H1 (cell line): ENCODE results near the gene PRR3.

Source experiments
- POLR2A ChIP-seq, 2 experiments: IDR thresholded peaks; 1 replicate in 1 of 2; 2 replicates in 1 of 2; pipeline ENCODE4 v1.6.1; 2011; ENCODE audit warnings: low read depth in 2 of 2, low read length in 2 of 2, mild to moderate bottlenecking in 2 of 2; ENCODE audit errors: control extremely low read depth in 1 of 2
- TF ChIP-seq, protein P1 (sequence below), 3 experiments: IDR thresholded peaks; 1 replicate in 2 of 3; 2 replicates in 1 of 3; pipeline versions ENCODE4 v1.5.1 to v1.6.1; 2011; ENCODE audit warnings: low read length in 3 of 3, mild to moderate bottlenecking in 3 of 3, inconsistent platforms in 2 of 3, low read depth in 1 of 3, moderate library complexity in 1 of 3; ENCODE audit not compliant: insufficient read depth in 1 of 3; ENCODE audit errors: control extremely low read depth in 1 of 3

DNA sequence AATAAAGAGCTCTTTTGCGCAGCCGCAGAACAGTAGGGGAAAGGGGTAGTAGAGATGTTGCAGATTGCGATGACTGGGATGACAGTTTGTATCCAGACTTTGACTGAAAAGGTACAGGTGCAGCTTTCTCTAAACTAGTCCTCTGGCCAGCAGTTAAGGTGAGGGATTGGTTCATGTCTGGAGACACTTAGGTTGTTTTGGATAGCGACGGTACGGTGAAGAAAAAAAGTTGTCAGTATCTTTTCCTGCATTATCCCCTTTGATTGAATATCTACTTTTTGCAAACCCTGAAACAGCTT, 537 bp downstream of the PRR3 start:
- TF ChIP-seq POLR2A (IDR thresholded peaks at IDR 0.05; ENCODE audit: control extremely low read depth in 1 of 2, low read depth in 2 of 2, low read length in 2 of 2): no peak
- TF ChIP-seq, protein P1, sequence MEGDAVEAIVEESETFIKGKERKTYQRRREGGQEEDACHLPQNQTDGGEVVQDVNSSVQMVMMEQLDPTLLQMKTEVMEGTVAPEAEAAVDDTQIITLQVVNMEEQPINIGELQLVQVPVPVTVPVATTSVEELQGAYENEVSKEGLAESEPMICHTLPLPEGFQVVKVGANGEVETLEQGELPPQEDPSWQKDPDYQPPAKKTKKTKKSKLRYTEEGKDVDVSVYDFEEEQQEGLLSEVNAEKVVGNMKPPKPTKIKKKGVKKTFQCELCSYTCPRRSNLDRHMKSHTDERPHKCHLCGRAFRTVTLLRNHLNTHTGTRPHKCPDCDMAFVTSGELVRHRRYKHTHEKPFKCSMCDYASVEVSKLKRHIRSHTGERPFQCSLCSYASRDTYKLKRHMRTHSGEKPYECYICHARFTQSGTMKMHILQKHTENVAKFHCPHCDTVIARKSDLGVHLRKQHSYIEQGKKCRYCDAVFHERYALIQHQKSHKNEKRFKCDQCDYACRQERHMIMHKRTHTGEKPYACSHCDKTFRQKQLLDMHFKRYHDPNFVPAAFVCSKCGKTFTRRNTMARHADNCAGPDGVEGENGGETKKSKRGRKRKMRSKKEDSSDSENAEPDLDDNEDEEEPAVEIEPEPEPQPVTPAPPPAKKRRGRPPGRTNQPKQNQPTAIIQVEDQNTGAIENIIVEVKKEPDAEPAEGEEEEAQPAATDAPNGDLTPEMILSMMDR (IDR thresholded peaks at IDR 0.05; ENCODE audit: control extremely low read depth in 1 of 3, insufficient read depth in 1 of 3, low read depth in 1 of 3, low read length in 3 of 3): no peak
